Trophoblast cell (in vitro differentiated cells and primary cell): ENCODE results near the gene NSFL1C.

Experiments
- DNase-seq, 2 donors: peaks; one replicate each; pipeline ENCODE4 v3.0.0-alpha.2; 2016
- H2AFZ ChIP-seq: 2 replicates; pipeline ENCODE4 v1.6.1; 2013; ENCODE audit warnings: low read length, moderate library complexity, mild to moderate bottlenecking; ENCODE audit not compliant: insufficient read depth, poor library complexity
- H2AK5ac ChIP-seq: 2 replicates; pipeline ENCODE4 v1.6.1; 2013; ENCODE audit warnings: mild to moderate bottlenecking, low read length
- H2BK120ac ChIP-seq: 2 replicates; pipeline ENCODE4 v1.6.1; 2013; ENCODE audit warnings: low read length, mild to moderate bottlenecking, moderate library complexity; ENCODE audit not compliant: insufficient read depth, poor library complexity
- H2BK12ac ChIP-seq: 2 replicates; pipeline ENCODE4 v1.6.1; 2013; ENCODE audit warnings: mild to moderate bottlenecking, low read length, moderate library complexity
- H2BK5ac ChIP-seq: 2 replicates; pipeline ENCODE4 v1.6.1; 2013; ENCODE audit warnings: low read length, low read depth, moderate library complexity, mild to moderate bottlenecking; ENCODE audit not compliant: poor library complexity
- H3K14ac ChIP-seq: 2 replicates; pipeline ENCODE4 v1.6.1; 2013; ENCODE audit warnings: mild to moderate bottlenecking, low read length
- H3K18ac ChIP-seq: 2 replicates; pipeline ENCODE4 v1.6.1; 2013; ENCODE audit warnings: mild to moderate bottlenecking, low read length
- H3K23ac ChIP-seq: 2 replicates; pipeline ENCODE4 v1.6.1; 2013; ENCODE audit warnings: low read length
- H3K27ac ChIP-seq: 2 replicates; pipeline ENCODE4 v1.5.1; 2013; ENCODE audit warnings: low read depth, mild to moderate bottlenecking, inconsistent platforms, low read length, moderate library complexity
- H3K27me3 ChIP-seq: 2 replicates; pipeline ENCODE4 v1.6.1; 2013; ENCODE audit warnings: inconsistent platforms, mild to moderate bottlenecking, low read length, moderate library complexity; ENCODE audit not compliant: insufficient read depth
- H3K36me3 ChIP-seq, 2 experiments: 1 replicate in 1 of 2; 2 replicates in 1 of 2; pipeline ENCODE4 v1.6.1; 2013; ENCODE audit warnings: low read length in 2 of 2, mild to moderate bottlenecking in 2 of 2, moderate library complexity in 1 of 2; ENCODE audit not compliant: insufficient read depth in 2 of 2, control insufficient read depth in 1 of 2
- H3K4ac ChIP-seq: 2 replicates; pipeline ENCODE4 v1.6.1; 2013; ENCODE audit warnings: low read depth, mild to moderate bottlenecking, low read length, moderate library complexity
- H3K4me1 ChIP-seq, 2 experiments: 1 replicate in 1 of 2; 2 replicates in 1 of 2; pipeline ENCODE4 v1.6.1; 2013; ENCODE audit warnings: low read length in 2 of 2, mild to moderate bottlenecking in 2 of 2, moderate library complexity in 1 of 2; ENCODE audit not compliant: insufficient read depth in 2 of 2, control insufficient read depth in 1 of 2
- H3K4me2 ChIP-seq: 2 replicates; pipeline ENCODE4 v1.6.1; 2013; ENCODE audit warnings: inconsistent platforms, mild to moderate bottlenecking, low read length, moderate library complexity
- H3K4me3 ChIP-seq: 2 replicates; pipeline ENCODE4 v1.5.1; 2013; ENCODE audit warnings: mild to moderate bottlenecking, low read depth, low read length, inconsistent platforms
- H3K79me1 ChIP-seq: one replicate; pipeline ENCODE4 v1.6.1; 2013; ENCODE audit warnings: low read length
- H3K79me2 ChIP-seq: 2 replicates; pipeline ENCODE4 v1.6.1; 2013; ENCODE audit warnings: low read length, mild to moderate bottlenecking; ENCODE audit not compliant: control insufficient read depth, insufficient read depth, poor library complexity
- H3K9ac ChIP-seq: 2 replicates; pipeline ENCODE4 v1.6.1; 2013; ENCODE audit warnings: mild to moderate bottlenecking, low read length
- H3K9me3 ChIP-seq: 2 replicates; pipeline ENCODE4 v1.6.1; 2013; ENCODE audit warnings: low read depth, mild to moderate bottlenecking, control low read depth, inconsistent platforms, low read length; ENCODE audit not compliant: insufficient read depth
- H4K12ac ChIP-seq: 2 replicates; pipeline ENCODE4 v1.6.1; 2013; ENCODE audit warnings: low read depth, mild to moderate bottlenecking, low read length, moderate library complexity
- H4K8ac ChIP-seq: 2 replicates; pipeline ENCODE4 v1.6.1; 2013; ENCODE audit warnings: low read depth, mild to moderate bottlenecking, low read length, moderate library complexity
- H4K91ac ChIP-seq: one replicate; pipeline ENCODE4 v1.6.1; 2013; ENCODE audit warnings: low read depth, mild to moderate bottlenecking, low read length, moderate library complexity
- WGBS: extraction: QIAGEN DNeasy Blood & Tissue Kit; methylation state at CpG from one replicate; pipeline ENCODE4 v1.1.7; 2013; ENCODE audit warnings: missing lambda C conversion rate; ENCODE audit not compliant: insufficient read length, insufficient coverage; ENCODE audit errors: extremely low coverage; 5-methylcytosine and 5-hydroxymethylcytosine counted together

The NSFL1C gene

GRCh38 chr20:1484438-1485116 is 17.9 kb upstream of the NSFL1C start:
- Histone ChIP-seq H3K4ac (no peak overlapping the region), H2BK5ac (no peak overlapping the region), H2BK12ac (no peak overlapping the region), H2BK120ac (no peak overlapping the region), H3K27me3 (no peaks in the 10 kb centered on the region), H3K9ac (no peak overlapping the region), H3K36me3 (no peaks in the 10 kb centered on the region), H2AFZ (no peak overlapping the region), H4K91ac (no peak overlapping the region), H3K23ac (no peak overlapping the region), H3K9me3 (no peaks in the 10 kb centered on the region), H3K18ac (no peak overlapping the region), H3K14ac (no peak overlapping the region), H3K79me1 (peaks cover 2% of the 10 kb centered on the region), H3K4me2 (no peak overlapping the region), H4K12ac (no peak overlapping the region), H3K27ac (no peak overlapping the region), H2AK5ac (no peak overlapping the region), H3K79me2 (no peaks in the 10 kb centered on the region), H3K4me3 (no peak overlapping the region), H3K4me1 (no peaks in the 10 kb centered on the region), H4K8ac (no peak overlapping the region)
- no CpG with 5 or more reads among the region's 5 CpGs for WGBS
- DNase-seq: no peak

DNA sequence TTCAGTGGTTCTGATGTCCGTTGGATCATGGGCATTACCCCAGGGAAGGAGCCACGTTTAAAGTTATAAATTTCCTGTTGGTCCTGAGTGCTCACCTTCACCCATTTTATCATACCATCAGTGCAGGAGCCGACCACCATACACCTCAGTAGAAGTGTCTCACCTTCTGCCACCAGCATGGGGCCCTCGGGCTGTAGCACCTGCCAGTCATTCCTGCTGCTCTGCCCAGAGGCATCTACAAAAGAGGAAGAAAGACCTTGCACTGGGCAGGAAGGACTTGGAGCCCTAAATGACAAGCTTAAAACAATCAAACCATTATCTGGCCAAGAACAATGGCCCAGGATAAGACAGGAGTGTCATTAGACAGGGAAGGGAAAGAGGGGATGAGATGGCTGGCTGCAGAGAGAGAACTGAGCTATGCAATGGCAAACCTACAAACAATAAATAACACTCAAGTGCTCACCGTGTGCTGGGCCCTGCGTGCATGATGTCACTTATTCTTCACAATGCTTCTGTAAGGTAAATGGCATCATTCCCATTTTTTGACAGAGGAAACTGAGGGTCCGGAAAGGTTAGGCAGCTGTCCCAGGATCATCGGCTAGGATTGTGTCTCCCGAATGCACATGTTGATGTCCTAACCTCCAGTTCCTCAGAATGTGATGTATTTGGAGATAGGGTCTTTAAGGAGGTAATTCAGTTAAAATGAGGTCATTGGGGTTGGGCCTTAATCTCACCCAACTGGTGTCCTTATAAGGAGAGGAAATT is 13.4 kb upstream of the NSFL1C start:
- Histone ChIP-seq H3K27me3 (no peaks in the 10 kb centered on the region), H4K12ac (no peak overlapping the region), H2AK5ac (no peak overlapping the region), H3K79me2 (no peaks in the 10 kb centered on the region), H3K4ac (no peak overlapping the region), H3K18ac (no peak overlapping the region), H2BK120ac (no peak overlapping the region), H3K36me3 (no peaks in the 10 kb centered on the region), H3K79me1 (peaks cover 4% of the 10 kb centered on the region), H4K8ac (no peak overlapping the region), H3K27ac (no peak overlapping the region), H3K23ac (no peak overlapping the region), H2BK5ac (no peak overlapping the region), H3K4me2 (no peak overlapping the region), H2BK12ac (no peak overlapping the region), H3K4me3 (no peak overlapping the region), H4K91ac (no peak overlapping the region), H3K9ac (no peak overlapping the region), H3K14ac (no peak overlapping the region), H3K9me3 (no peaks in the 10 kb centered on the region), H3K4me1 (peaks cover 5 to 14% of the 10 kb centered on the region in 2 experiments), H2AFZ (no peak overlapping the region)
- no CpG with 5 or more reads among the region's 9 CpGs for WGBS
- DNase-seq: peak; percentile 89 to 98

DNA sequence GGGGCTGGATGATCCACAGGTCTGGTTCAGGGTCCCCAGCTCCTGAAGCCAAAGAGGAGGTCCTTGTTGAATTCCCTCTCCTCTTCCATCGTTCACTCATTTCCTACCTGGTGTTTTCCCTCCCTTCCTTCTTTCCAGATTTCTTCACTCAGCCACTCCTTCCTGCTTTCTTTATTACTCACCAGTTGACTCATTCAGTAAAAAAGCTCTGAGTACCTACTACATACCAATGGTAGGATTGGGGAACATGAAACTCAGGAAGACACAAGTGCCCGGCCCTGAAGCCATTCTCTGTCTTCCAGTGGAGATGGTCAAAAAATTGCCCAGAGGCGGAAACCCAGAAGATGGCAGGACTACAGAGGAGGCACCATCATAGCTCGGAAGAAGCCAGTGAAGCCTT is 11.9 kb upstream of the NSFL1C start:
- no peak overlapping the region for H3K4me3 ChIP-seq
- H3K27ac ChIP-seq: peak overlapping the region; percentile 56
- WGBS: no CpG with 5 or more reads among the region's 4 CpGs
- H3K23ac ChIP-seq: no peak overlapping the region
- no peaks in the 10 kb centered on the region for H3K79me2 ChIP-seq
- H3K4me2 ChIP-seq: no peak overlapping the region
- peak overlapping the region; percentile 58 for H4K8ac ChIP-seq
- H3K9ac ChIP-seq: no peak overlapping the region
- H3K9me3 ChIP-seq: no peaks in the 10 kb centered on the region
- H2BK120ac ChIP-seq: peak overlapping the region; percentile 90
- peaks cover 4% of the 10 kb centered on the region for H3K79me1 ChIP-seq
- peak overlapping the region; percentile 57 for H2BK5ac ChIP-seq
- H2BK12ac ChIP-seq: peak overlapping the region; percentile 50
- H3K14ac ChIP-seq: peak overlapping the region; percentile 75
- peak; percentile 92 to 97 for DNase-seq
- no peak overlapping the region for H3K4ac ChIP-seq
- H3K27me3 ChIP-seq: no peaks in the 10 kb centered on the region
- peak overlapping the region; percentile 51 for H3K18ac ChIP-seq
- H4K12ac ChIP-seq: no peak overlapping the region
- no peaks in the 10 kb centered on the region for H3K36me3 ChIP-seq
- no peak overlapping the region for H2AFZ ChIP-seq
- peak overlapping the region; percentile 81 for H4K91ac ChIP-seq
- peaks cover 5 to 14% of the 10 kb centered on the region in 2 experiments for H3K4me1 ChIP-seq
- no peak overlapping the region for H2AK5ac ChIP-seq

DNA sequence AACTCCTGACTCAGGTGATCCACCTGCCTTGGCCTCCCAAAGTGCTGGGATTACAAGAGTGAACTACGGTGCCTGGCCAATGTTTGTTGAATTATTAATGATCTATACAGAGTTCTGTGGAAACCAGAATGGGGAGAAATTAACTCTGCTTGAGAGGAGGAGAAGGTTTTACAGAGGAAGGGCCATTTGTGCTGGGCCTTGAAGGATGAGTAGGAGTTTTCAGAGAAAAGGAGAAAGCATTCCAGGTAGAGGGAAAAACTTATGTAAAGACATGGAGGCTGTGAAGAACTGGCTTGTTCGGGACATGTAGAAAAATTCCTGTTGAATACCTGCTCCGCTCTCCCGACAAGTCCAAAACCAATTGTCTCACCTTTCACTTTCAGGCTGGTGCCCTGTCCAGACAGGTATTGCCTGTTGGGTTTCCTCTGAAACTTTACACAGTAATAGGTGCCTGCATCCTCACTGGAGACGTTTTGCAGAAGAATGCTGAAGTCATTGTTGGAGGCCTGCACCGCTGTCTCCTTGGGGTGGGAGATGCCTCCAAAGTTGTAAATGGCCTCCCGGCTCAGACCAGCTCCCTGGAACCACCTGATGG is 11.3 kb upstream of the NSFL1C start:
- H3K27me3 ChIP-seq: no peaks in the 10 kb centered on the region
- H3K4me2 ChIP-seq: no peak overlapping the region
- H3K4ac ChIP-seq: no peak overlapping the region
- no peaks in the 10 kb centered on the region for H3K36me3 ChIP-seq
- H3K9ac ChIP-seq: no peak overlapping the region
- peak overlapping the region; percentile 90 for H2BK120ac ChIP-seq
- H2BK12ac ChIP-seq: peak overlapping the region; percentile 50
- H3K18ac ChIP-seq: peak overlapping the region; percentile 51
- H4K12ac ChIP-seq: no peak overlapping the region
- H3K4me1 ChIP-seq: peaks cover 5 to 14% of the 10 kb centered on the region in 2 experiments
- H2AFZ ChIP-seq: no peak overlapping the region
- H3K23ac ChIP-seq: no peak overlapping the region
- peaks cover 4% of the 10 kb centered on the region for H3K79me1 ChIP-seq
- no peaks in the 10 kb centered on the region for H3K9me3 ChIP-seq
- peak overlapping the region; percentile 81 for H4K91ac ChIP-seq
- H3K4me3 ChIP-seq: no peak overlapping the region
- H2AK5ac ChIP-seq: no peak overlapping the region
- peak overlapping the region; percentile 75 for H3K14ac ChIP-seq
- peak overlapping the region; percentile 57 for H2BK5ac ChIP-seq
- peak overlapping the region; percentile 62 for H3K27ac ChIP-seq
- H4K8ac ChIP-seq: peak overlapping the region; percentile 58
- WGBS: no CpG with 5 or more reads among the region's 7 CpGs
- no peaks in the 10 kb centered on the region for H3K79me2 ChIP-seq
- DNase-seq: peak; percentile 96 to 98
